CD1c-positive myeloid dendritic cell (primary cell): ENCODE results near the gene SMC1A.
A peak's percentile ranks its signal among the peaks of the same experiment; 100 is the strongest.

Experiments used
- DNase-seq: peaks from one replicate; pipeline ENCODE4 v3.0.0-alpha.2; 2016; ENCODE audit errors: extremely low spot score

SMC1A gene

DNA sequence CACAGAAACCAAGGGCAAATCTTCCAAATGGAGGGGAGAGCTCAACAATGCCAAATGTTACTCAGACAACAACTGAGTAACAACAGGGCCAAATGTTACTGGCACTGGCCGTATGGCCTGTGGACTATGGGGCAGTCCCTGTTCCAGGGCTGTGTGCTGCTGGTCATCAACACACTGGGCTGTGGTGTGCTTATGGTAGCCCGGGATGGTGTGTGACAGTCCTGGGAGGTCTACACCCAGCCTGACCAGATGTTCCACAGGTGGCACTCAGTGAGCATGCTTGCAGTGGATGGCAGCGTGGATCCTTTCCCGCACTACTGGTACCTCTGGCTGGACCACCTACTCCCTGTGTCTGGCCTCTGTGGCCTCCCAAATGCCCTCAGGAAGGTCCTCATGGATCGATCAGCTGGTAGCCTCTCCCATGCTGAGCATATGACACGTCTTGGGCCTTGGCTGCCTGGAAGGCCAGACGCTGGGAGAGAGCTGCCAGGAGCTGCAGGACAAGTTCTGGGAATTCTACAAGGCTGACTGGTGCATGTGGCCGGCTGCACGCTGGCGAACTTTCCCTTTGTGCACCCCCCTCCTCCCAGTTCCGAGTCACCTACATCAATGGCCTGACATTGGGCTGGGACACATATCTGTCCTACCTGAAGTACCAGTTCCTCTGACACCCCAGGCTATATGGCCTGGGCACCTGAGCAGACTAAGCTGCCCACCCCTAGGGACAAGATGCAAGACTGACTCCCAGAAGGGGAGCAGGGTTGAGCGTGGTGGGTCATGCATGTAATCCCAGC is 81.4 kb downstream of the SMC1A start:
- DNase-seq, result no peak

DNA sequence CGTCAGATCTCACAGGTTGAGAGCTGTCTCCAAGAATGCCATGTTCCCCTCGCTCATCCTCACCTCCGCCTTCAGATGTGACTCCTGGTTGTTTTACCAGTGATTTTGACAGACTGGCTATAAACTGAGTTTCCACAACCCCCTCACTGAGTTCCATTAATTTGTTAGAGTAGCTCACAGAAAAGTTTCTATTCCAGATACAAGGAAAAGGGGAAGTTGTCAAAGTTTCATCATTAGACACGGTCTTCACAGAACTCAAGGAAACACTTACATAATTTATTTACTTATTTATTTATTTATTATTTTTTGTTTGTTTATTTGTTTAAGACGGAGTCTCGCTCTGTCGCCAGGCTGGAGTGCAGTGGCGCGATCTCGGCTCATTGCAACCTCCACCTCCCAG is 85.4 kb downstream of the SMC1A start:
- DNase-seq, result peak; percentile 40

DNA sequence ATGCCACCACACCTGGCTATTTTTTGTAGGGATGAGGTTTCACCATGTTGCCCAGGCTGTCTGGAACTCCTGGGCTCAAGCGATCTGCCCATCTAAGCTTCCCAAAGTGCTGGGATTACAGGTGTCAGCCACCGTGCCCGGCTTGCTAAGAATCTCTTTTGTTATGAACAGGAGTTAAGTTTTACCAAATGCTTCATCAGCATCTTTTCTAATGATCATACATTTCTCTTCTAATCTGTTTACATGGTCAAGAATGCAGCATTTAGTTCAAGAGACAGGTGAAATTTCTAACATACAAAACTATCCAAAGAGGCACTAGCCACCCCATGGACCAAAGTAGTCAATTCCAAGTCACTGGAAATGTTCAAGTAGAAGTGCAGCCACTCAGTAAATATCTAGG is 88.6 kb downstream of the SMC1A start:
- no peak for DNase-seq

DNA sequence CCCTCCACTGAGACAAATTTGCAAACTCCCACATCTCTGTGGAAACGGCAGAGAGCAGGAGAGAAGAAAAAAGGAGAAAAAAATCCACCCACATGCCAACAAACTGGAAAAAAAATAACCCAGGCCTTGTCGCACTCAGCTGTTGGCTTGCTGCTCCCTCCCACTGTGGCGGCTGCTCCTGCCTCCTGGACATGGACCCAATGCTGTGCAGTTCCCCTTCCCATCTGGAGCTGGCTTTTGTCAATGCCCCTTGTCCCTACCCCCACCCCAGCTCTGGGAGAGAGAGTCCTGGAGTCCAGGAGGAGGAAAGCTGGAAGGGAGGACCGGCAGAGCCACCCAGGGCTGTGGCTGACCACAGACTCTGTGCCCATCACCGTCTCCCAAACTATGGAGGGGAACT is 90.2 kb downstream of the SMC1A start:
- no peak for DNase-seq

DNA sequence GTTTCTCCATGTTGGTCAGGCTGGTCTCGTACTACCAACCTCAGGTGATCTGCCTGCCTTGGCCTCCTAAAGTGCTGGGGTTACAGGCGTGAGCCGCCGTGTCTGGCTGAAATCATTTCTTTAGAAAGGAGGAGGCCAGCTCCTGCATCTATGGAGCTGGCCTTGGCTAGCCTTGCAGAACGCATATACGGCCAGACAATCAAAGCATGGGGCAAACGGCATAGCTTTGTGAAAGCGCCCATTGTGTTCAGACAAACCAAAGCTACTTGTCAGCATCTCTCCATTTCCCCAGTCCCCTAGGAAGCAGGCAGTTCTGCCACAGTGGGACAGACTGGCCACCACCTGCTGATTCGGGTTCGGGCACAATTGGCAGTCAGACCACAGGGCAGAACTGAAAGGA is 92.1 kb downstream of the SMC1A start:
- no peak for DNase-seq

DNA sequence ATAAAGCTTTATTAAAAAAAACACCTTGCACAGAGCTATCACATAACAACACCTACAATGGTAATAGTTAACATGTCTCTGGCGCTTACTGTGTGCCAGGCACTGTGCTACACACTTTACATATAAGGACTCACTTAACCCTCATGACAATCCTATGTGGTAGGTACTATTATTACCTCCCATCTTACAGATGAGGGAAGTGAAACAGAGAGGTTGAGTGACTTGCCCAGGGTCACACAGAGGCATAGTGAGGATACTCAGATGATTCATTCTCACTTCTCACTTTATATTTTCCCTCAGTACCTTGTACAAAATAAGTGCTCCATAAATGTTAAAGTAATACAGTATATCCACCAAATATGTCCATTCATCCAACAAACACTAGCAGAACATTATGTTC is 97.7 kb downstream of the SMC1A start:
- DNase-seq, result no peak
